Panc1 (cell line): ENCODE measurements around the gene OSBPL9. TPM values are rescaled to one million over a fixed set of nuclear protein-coding genes. Genes with fewer than 3 reads are reported as not detected.
A peak's percentile ranks its signal among the peaks of the same experiment; 100 is the strongest.
"Not testable (repeated sequence)": the region's sequence is repeated elsewhere in the genome, so short reads cannot be mapped to it uniquely, and the experiment has no call there.

ENCODE experiments used
- ATAC-seq: fragments of 200-7000 bp; cut with Tn5 transposase; 2 replicates; pipeline ENCODE4 v1.9.1; 2020; ENCODE audit warnings: mild to moderate bottlenecking, moderate library complexity
- BruUV-seq: library from RNA; stranded (reverse); fragments of 400-500 nt; replicated peaks from 2 replicates; lab custom pipeline; 2021; lab: Mats Ljungman, UMichigan
- CTCF ChIA-PET: fragments of 300-600 bp; sonication (Branson Sonifier 250); formaldehyde crosslinking; loops from one replicate; lab custom pipeline; 2022; ENCODE audit warnings: antibody characterized with exemption; lab: Charles Lee
- POLR2A ChIA-PET: fragments of 300-600 bp; sonication (Branson Sonifier 250); formaldehyde crosslinking; loops from one replicate; lab custom pipeline; 2022; ENCODE audit warnings: antibody characterized with exemption; lab: Charles Lee
- DNase-seq: peaks from one replicate; pipeline ENCODE4 v3.0.0-alpha.2; 2010; ENCODE audit warnings: low read depth, low spot score
- H3K27ac ChIP-seq: 2 replicates; pipeline ENCODE4 v1.5.1; 2011; ENCODE audit warnings: mild to moderate bottlenecking, low read length, inconsistent platforms
- H3K27me3 ChIP-seq: fragments of 200-500 bp; sonication (Bioruptor generic); 2 replicates; pipeline ENCODE4 v1.6.0; 2014; ENCODE audit warnings: low read length, inconsistent platforms; ENCODE audit not compliant: control insufficient read depth, insufficient read depth
- H3K36me3 ChIP-seq: fragments of 200-500 bp; sonication (Bioruptor generic); 2 replicates; pipeline ENCODE4 v1.5.1; 2014; ENCODE audit warnings: inconsistent platforms, mild to moderate bottlenecking, low read length, moderate library complexity; ENCODE audit not compliant: control insufficient read depth, insufficient read depth
- H3K4me1 ChIP-seq: 2 replicates; pipeline ENCODE4 v1.5.1; 2011; ENCODE audit warnings: inconsistent platforms, mild to moderate bottlenecking, low read length, moderate library complexity; ENCODE audit not compliant: control insufficient read depth, insufficient read depth
- H3K4me3 ChIP-seq, 2 experiments: 2 replicates each; pipeline ENCODE4 v1.5.1; 2011 to 2012; ENCODE audit warnings: low read depth in 2 of 2, low read length in 2 of 2, mild to moderate bottlenecking in 2 of 2, inconsistent platforms in 1 of 2, moderate library complexity in 1 of 2
- H3K9me3 ChIP-seq: fragments of 200-500 bp; sonication (Bioruptor generic); 2 replicates; pipeline ENCODE4 v1.5.1; 2014; ENCODE audit warnings: low read depth, mild to moderate bottlenecking, inconsistent platforms, low read length, moderate library complexity; ENCODE audit not compliant: control insufficient read depth, insufficient read depth
- CTCF ChIP-seq: fragments of 450-650 bp; IDR thresholded peaks from 2 replicates; pipeline ENCODE4 v1.5.1; 2017; ENCODE audit warnings: mild to moderate bottlenecking
- POLR2AphosphoS5 ChIP-seq: IDR thresholded peaks from 2 replicates; pipeline ENCODE4 v1.6.1; 2012; ENCODE audit warnings: mild to moderate bottlenecking, low read depth, low read length, moderate library complexity
- SIN3A ChIP-seq: IDR thresholded peaks from 2 replicates; pipeline ENCODE4 v1.6.1; 2012; ENCODE audit warnings: low read depth, mild to moderate bottlenecking, low read length, moderate library complexity, borderline replicate concordance; ENCODE audit not compliant: insufficient read depth
- TCF7L2 ChIP-seq: IDR thresholded peaks from 2 replicates; pipeline ENCODE4 v1.6.1; 2011; ENCODE audit warnings: mild to moderate bottlenecking, low read depth, low read length, inconsistent platforms
- in situ Hi-C: cut with HindIII; loops from 2 replicates; pipeline ENCODE4 v1.10.0; 2016; ENCODE audit warnings: low sequenced_read_pairs, low pct_unique_long_range_greater_than_20kb
- intact Hi-C: fragments of 100-400 bp; cut with micrococcal nuclease; formaldehyde crosslinking; loops from one replicate; pipeline ENCODE4 v1.10.0; 2022; ENCODE audit not compliant: unreplicated experiment
- total RNA-seq: library from RNA; stranded (reverse); gene quantifications from one replicate; pipeline ENCODE4 v1.2.1, GENCODE V29; 2021; ENCODE audit not compliant: unreplicated experiment
- TF ChIP-seq, protein P1 (sequence below), 2 experiments: IDR thresholded peaks; 2 replicates each; pipeline ENCODE4 v1.6.1; 2011 to 2012; ENCODE audit warnings: low read depth in 2 of 2, control low read depth in 1 of 2, low read length in 1 of 2, mild to moderate bottlenecking in 1 of 2, moderate library complexity in 1 of 2; ENCODE audit not compliant: insufficient read depth in 1 of 2

The OSBPL9 gene
- total RNA-seq, 1 experiment from 2014 or later: 85.5 TPM

DNA sequence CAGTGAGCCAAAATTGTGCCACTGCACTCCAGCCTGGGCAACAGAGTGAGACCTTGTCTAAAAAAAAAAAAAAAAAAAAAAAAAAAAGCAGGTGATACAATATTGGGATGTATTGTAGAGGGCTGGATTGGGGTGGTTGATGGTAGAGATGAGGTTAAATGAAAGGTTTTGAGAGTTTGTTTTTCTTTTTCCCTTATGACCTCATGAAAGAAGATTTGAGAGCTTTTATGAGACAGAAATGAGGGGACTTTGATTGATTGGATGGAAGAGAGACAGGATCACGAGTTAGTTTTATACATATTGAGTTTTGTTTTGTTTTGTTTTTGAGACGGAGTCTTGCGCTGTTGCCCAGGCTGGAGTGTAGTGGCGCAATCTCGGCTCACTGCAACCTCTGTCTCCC is 27.1 kb downstream of the OSBPL9 start:
- BruUV-seq: no TSS peak
- intact Hi-C loops: no loop called here
- Histone ChIP-seq H3K4me1 (peaks cover 22% of the 10 kb centered on the region), H3K36me3 (no peaks in the 10 kb centered on the region), H3K27me3 (no peaks in the 10 kb centered on the region), H3K4me3 (no peak overlapping the region), H3K9me3 (no peaks in the 10 kb centered on the region), H3K27ac (peak overlapping the region; percentile 74)
- DNase-seq (no peak), ATAC-seq (no peak)
- in situ Hi-C loops: no loop called here
- ChIA-PET CTCF (no interaction called here), POLR2A (interaction anchor here (0.6 kb wide), 1 partner anchor 34 kb away, joined by 10 read pairs; no protein-coding TSS in a partner anchor)
- TF ChIP-seq TCF7L2 (no peak), SIN3A (no peak), POLR2AphosphoS5 (no peak), CTCF (no peak)
- TF ChIP-seq, protein P1, sequence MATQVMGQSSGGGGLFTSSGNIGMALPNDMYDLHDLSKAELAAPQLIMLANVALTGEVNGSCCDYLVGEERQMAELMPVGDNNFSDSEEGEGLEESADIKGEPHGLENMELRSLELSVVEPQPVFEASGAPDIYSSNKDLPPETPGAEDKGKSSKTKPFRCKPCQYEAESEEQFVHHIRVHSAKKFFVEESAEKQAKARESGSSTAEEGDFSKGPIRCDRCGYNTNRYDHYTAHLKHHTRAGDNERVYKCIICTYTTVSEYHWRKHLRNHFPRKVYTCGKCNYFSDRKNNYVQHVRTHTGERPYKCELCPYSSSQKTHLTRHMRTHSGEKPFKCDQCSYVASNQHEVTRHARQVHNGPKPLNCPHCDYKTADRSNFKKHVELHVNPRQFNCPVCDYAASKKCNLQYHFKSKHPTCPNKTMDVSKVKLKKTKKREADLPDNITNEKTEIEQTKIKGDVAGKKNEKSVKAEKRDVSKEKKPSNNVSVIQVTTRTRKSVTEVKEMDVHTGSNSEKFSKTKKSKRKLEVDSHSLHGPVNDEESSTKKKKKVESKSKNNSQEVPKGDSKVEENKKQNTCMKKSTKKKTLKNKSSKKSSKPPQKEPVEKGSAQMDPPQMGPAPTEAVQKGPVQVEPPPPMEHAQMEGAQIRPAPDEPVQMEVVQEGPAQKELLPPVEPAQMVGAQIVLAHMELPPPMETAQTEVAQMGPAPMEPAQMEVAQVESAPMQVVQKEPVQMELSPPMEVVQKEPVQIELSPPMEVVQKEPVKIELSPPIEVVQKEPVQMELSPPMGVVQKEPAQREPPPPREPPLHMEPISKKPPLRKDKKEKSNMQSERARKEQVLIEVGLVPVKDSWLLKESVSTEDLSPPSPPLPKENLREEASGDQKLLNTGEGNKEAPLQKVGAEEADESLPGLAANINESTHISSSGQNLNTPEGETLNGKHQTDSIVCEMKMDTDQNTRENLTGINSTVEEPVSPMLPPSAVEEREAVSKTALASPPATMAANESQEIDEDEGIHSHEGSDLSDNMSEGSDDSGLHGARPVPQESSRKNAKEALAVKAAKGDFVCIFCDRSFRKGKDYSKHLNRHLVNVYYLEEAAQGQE (IDR thresholded peaks at IDR 0.05; ENCODE audit: insufficient read depth in 1 of 2, low read depth in 2 of 2, low read length in 1 of 2): no peak

- POLR2A ChIA-PET: no interaction called here
- in situ Hi-C loops (no loop called here), intact Hi-C loops (no loop called here)
- TF ChIP-seq, protein P1 (IDR thresholded peaks at IDR 0.05; ENCODE audit: insufficient read depth in 1 of 2, low read depth in 2 of 2, low read length in 1 of 2): no peak
- TF ChIP-seq TCF7L2: no peak
- TF ChIP-seq CTCF: no peak
- TF ChIP-seq SIN3A: no peak
- TF ChIP-seq POLR2AphosphoS5: no peak
- BruUV-seq: no TSS peak
- Histone ChIP-seq H3K27ac (peak overlapping the region; percentile 74), H3K36me3 (no peaks in the 10 kb centered on the region), H3K9me3 (no peaks in the 10 kb centered on the region), H3K4me1 (peaks cover 24% of the 10 kb centered on the region), H3K4me3 (0 out of 4 replicates have a peak overlapping the region, but pooled peaks of 1 of the 2 experiments have one; percentile 4), H3K27me3 (no peaks in the 10 kb centered on the region)
- DNase-seq (no peak), ATAC-seq (peak; percentile 84)
- CTCF ChIA-PET: no interaction called here
Measured at GRCh38 chr1:51644533-51645197, 27.8 kb downstream of the OSBPL9 start.

DNA sequence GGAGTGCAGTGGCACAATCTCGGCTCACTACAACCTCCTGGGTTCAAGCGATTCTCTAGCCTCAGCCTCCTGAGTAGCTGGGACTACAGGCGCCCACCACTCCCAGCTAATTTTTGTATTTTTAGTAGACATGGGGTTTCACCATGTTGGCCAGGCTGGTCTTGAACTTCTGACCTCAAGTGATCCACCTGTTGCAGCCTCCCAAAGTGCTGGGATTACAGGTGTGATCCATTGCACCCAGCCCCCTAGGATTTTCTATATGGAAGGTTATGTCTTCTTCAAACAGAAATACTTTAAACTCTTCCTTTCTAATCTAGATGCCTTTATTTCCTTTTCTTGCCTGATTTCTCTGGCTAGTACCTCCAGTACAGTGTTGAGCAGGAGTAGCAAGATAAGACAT is 29.7 kb downstream of the OSBPL9 start:
- H3K27me3 ChIP-seq, H3K27ac ChIP-seq, H3K36me3 ChIP-seq, in situ Hi-C loops, POLR2A ChIA-PET, BruUV-seq, DNase-seq, ATAC-seq, CTCF ChIA-PET, H3K4me3 ChIP-seq, H3K9me3 ChIP-seq, intact Hi-C loops: not testable (repeated sequence)
- H3K4me1 ChIP-seq: peaks cover 22% of the 10 kb centered on the region
